Hepatocyte (in vitro differentiated cells): ENCODE results near the gene PRCC. TPM values are rescaled to one million over a fixed set of nuclear protein-coding genes. Genes with fewer than 3 reads are reported as not detected.

Experiments
- DNase-seq: peaks from one replicate; pipeline ENCODE4 v3.0.0-alpha.2; 2016; ENCODE audit warnings: low spot score
- H2AFZ ChIP-seq: fragments of 200-600 bp; sonication (generic); 2 replicates; pipeline ENCODE4 v1.6.0; 2016; ENCODE audit warnings: antibody characterized with exemption, mild to moderate bottlenecking
- H3K27ac ChIP-seq: fragments of 200-600 bp; sonication (generic); 2 replicates; pipeline ENCODE4 v1.5.1; 2016; ENCODE audit warnings: mild to moderate bottlenecking
- H3K27me3 ChIP-seq: fragments of 200-600 bp; sonication (generic); 2 replicates; pipeline ENCODE4 v1.6.1; 2016
- H3K36me3 ChIP-seq: fragments of 200-600 bp; sonication (generic); replicated peaks from 2 replicates; pipeline ENCODE4 v1.5.1; 2016; ENCODE audit warnings: low read depth; ENCODE audit not compliant: insufficient read depth
- H3K4me1 ChIP-seq: fragments of 200-600 bp; sonication (generic); 2 replicates; pipeline ENCODE4 v1.5.1; 2016; ENCODE audit warnings: mild to moderate bottlenecking, moderate library complexity; ENCODE audit not compliant: insufficient read depth
- H3K4me2 ChIP-seq: fragments of 200-600 bp; sonication (generic); 2 replicates; pipeline ENCODE4 v1.6.0; 2016
- H3K4me3 ChIP-seq: fragments of 200-600 bp; sonication (generic); 2 replicates; pipeline ENCODE4 v1.5.1; 2016; ENCODE audit warnings: mild to moderate bottlenecking
- H3K79me2 ChIP-seq: fragments of 200-600 bp; sonication (generic); 2 replicates; pipeline ENCODE4 v1.6.0; 2017; ENCODE audit warnings: mild to moderate bottlenecking
- H3K9me2 ChIP-seq: fragments of 200-600 bp; sonication (generic); replicated peaks from 2 replicates; pipeline ENCODE4 v1.6.0; 2017; ENCODE audit warnings: mild to moderate bottlenecking; ENCODE audit not compliant: insufficient read depth
- H3K9me3 ChIP-seq: fragments of 200-600 bp; sonication (generic); 2 replicates; pipeline ENCODE4 v1.5.1; 2016; ENCODE audit warnings: low read depth, mild to moderate bottlenecking
- H4K20me1 ChIP-seq: fragments of 200-600 bp; sonication (generic); 2 replicates; pipeline ENCODE4 v1.6.0; 2016; ENCODE audit warnings: mild to moderate bottlenecking; ENCODE audit not compliant: insufficient read depth, poor library complexity, severe bottlenecking
- CTCF ChIP-seq: fragments of 200-600 bp; sonication (generic); IDR thresholded peaks from 2 replicates; pipeline ENCODE4 v1.5.1; 2016; ENCODE audit warnings: antibody characterized with exemption, mild to moderate bottlenecking; ENCODE audit not compliant: poor library complexity
- EZH2 ChIP-seq: fragments of 200-600 bp; sonication (generic); IDR thresholded peaks from 2 replicates; pipeline ENCODE4 v1.6.1; 2016; ENCODE audit warnings: antibody characterized with exemption, mild to moderate bottlenecking, borderline replicate concordance
- EZH2phosphoT487 ChIP-seq: fragments of 200-600 bp; sonication (generic); IDR thresholded peaks from one replicate; pipeline ENCODE4 v1.6.1; 2018; ENCODE audit warnings: antibody characterized with exemption, mild to moderate bottlenecking, low read depth, moderate library complexity; ENCODE audit not compliant: unreplicated experiment, severe bottlenecking
- WGBS: methylation state at CpG from one replicate; pipeline ENCODE4 v1.1.6; 2016; ENCODE audit warnings: low lambda C conversion rate; ENCODE audit errors: missing lambda C conversion rate; 5-methylcytosine and 5-hydroxymethylcytosine counted together
- polyA plus RNA-seq: library from polyadenylated mRNA; unstranded; fragments of >200 nt; fragmentation: Nextera tagmentation; extraction: Ambion mirVana; gene quantifications from 2 replicates; pipeline ENCODE4 v1.2.1, GENCODE V29; 2016
- total RNA-seq: library from RNA; depleted of rRNA; stranded (reverse); fragments of >200 nt; gene quantifications from 2 replicates; pipeline ENCODE4 v1.2.3, GENCODE V29; 2014

Gene PRCC
- total and polyA plus RNA-seq, 2 experiments from 2014 or later: 35.9 to 108 TPM

- Histone ChIP-seq H3K36me3 (no peaks in the 10 kb centered on the region), H3K27me3 (no peaks in the 10 kb centered on the region), H3K9me2 (no peaks in the 10 kb centered on the region), H2AFZ (no peak overlapping the region), H3K9me3 (no peaks in the 10 kb centered on the region), H3K4me3 (no peak overlapping the region), H3K27ac (peak overlapping the region; percentile 100), H3K4me1 (peaks cover 52% of the 10 kb centered on the region), H4K20me1 (no peaks in the 10 kb centered on the region), H3K79me2 (peaks cover 56% of the 10 kb centered on the region), H3K4me2 (no peak overlapping the region)
- TF ChIP-seq EZH2phosphoT487: no peak
- no peak for TF ChIP-seq EZH2
- no peak for TF ChIP-seq CTCF
- no peak for DNase-seq
- 95% methylated on average over 14 of the region's 14 CpGs for WGBS
Measured at GRCh38 chr1:156744786-156745419, 22.4 kb upstream of the PRCC start.

- Histone ChIP-seq H3K4me1 (peaks cover 50% of the 10 kb centered on the region), H3K4me3 (peak overlapping the region; percentile 17), H3K36me3 (no peaks in the 10 kb centered on the region), H3K4me2 (peak overlapping the region; percentile 94), H2AFZ (no peak overlapping the region), H4K20me1 (no peaks in the 10 kb centered on the region), H3K9me3 (no peaks in the 10 kb centered on the region), H3K27me3 (no peaks in the 10 kb centered on the region), H3K27ac (peak overlapping the region; percentile 100), H3K79me2 (peaks cover 60% of the 10 kb centered on the region), H3K9me2 (no peaks in the 10 kb centered on the region)
- no peak for DNase-seq
- 77% methylated on average over 3 of the region's 3 CpGs for WGBS
- TF ChIP-seq EZH2: no peak
- TF ChIP-seq CTCF: no peak
- TF ChIP-seq EZH2phosphoT487: no peak
Measured at GRCh38 chr1:156745881-156746280, 21.5 kb upstream of the PRCC start.

GRCh38 chr1:156746406-156746727, 21.0 kb upstream of the PRCC start:
- H3K4me3 ChIP-seq: peak overlapping the region; percentile 17
- 45% methylated on average over 7 of the region's 9 CpGs for WGBS
- no peaks in the 10 kb centered on the region for H3K36me3 ChIP-seq
- no peaks in the 10 kb centered on the region for H4K20me1 ChIP-seq
- peaks cover 64% of the 10 kb centered on the region for H3K79me2 ChIP-seq
- peaks cover 49% of the 10 kb centered on the region for H3K4me1 ChIP-seq
- no peaks in the 10 kb centered on the region for H3K9me2 ChIP-seq
- DNase-seq: no peak
- H3K27me3 ChIP-seq: no peaks in the 10 kb centered on the region
- peak overlapping the region; percentile 94 for H3K4me2 ChIP-seq
- H2AFZ ChIP-seq: no peak overlapping the region
- no peaks in the 10 kb centered on the region for H3K9me3 ChIP-seq
- no peak for TF ChIP-seq EZH2phosphoT487
- peak overlapping the region; percentile 100 for H3K27ac ChIP-seq

DNA sequence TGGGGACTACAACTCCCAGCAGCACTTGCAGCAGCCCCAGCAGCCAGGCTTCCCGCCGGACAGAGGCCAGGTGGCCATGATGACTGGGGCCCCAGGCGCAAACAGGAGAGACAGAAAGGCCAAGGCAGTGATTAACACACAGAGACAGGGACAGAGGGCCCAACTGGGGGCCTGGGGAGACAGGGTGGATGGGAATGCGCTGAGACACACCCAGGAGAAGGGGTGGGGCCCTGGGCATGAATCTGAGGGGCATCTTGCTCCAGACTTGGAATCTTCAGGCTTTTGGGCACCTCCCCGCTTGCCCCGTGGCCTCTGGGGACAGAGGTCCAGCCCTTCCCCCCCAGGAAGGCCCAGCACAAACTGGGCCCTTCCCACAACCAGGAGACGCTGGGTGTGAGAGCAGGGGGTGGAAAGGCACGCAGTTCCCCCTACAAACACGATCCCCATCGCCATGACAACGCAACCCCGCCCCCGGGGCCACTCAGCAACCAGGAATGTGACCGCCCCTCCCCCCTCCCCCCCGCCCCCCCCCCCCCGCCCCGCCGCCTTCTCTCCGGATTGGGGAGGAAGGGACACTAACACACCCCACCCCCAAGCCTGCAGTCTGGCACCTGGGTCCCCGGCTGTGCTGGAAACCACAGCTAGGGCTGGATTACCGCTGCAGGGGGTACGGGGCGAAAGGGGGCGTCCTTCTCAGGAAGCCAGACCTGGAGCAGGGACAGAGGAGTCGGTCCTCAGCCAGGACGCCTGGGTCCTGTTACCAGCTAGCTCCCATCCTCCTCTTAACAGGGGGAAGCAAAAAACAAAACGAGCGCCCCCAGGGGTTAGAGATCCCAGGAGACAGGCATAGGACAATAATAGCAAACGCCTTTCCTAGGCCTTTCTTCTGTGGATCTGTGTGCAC, 20.4 kb upstream of the PRCC start:
- no peak overlapping the region for H2AFZ ChIP-seq
- no peaks in the 10 kb centered on the region for H3K9me2 ChIP-seq
- WGBS: 3% methylated on average over 13 of the region's 29 CpGs
- H3K27ac ChIP-seq: peak overlapping the region; percentile 100
- peak; percentile 97 for DNase-seq
- H3K4me2 ChIP-seq: peak overlapping the region; percentile 94
- H3K9me3 ChIP-seq: no peaks in the 10 kb centered on the region
- peak overlapping the region; percentile 31 for H3K4me3 ChIP-seq
- TF ChIP-seq EZH2 (no peak), EZH2phosphoT487 (no peak), CTCF (peak; percentile 18)
- no peaks in the 10 kb centered on the region for H4K20me1 ChIP-seq
- no peaks in the 10 kb centered on the region for H3K27me3 ChIP-seq
- peaks cover 44% of the 10 kb centered on the region for H3K4me1 ChIP-seq
- peaks cover 66% of the 10 kb centered on the region for H3K79me2 ChIP-seq
- no peaks in the 10 kb centered on the region for H3K36me3 ChIP-seq
